NOMO-1 treated with dmso at 0.1 percent for 144 hours (cell line): Measurements from ENCODE around the gene RAB6B.

Experiments
- DNase-seq: peaks from one replicate; lab custom pipeline; 2025; ENCODE audit not compliant: unreplicated experiment; lab: John Stamatoyannopoulos, UW

The RAB6B gene

DNA sequence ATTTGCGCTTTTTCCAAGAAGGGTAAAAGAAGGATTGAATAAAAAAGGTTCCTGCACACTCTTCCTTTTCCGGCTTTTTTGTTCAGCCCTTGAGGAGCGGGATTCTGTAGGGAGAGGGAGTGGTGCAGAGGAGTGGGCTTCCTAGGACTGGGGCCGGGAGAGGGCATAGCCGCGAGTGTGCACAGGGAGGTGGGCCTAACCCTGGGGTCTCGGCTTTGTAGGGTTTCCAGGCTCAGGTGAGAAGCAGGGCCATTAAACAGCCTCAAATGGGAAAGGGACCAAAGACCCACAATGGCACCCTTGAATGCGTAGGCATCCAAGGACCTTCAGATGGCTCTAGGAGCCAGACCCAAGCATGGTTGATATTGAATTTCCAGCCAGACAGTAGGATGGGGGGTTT, 35.4 kb upstream of the RAB6B start:
- no peak for DNase-seq

DNA sequence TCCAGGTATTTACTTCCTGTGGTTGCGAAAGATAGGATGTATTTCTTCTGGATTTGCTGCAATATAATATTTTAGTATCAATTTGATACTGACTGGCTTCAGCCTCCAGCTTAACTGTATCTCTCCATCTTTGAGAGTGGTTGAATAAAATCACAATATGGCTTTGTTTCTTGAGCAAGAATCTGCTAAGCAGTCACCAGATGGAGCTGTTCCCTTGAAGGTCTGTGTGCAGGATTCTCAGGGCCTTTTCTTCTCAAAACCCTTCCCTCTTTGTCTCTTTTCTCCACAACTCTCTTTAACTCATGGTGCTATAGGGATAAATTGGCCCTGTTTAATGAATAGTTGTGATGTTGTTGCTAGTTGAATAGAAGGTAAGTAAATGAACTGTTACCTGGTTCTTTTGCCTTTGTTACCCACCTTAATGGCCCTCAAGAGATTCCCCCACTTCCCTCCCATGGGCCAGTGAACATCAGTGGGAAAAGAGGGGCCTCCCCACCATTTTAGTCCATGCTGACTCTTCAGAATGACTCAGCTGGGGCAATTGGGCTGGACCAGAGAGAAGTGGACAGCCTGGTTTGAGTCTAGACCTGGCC, 34.8 kb upstream of the RAB6B start:
- DNase-seq: peak; percentile 66

DNA sequence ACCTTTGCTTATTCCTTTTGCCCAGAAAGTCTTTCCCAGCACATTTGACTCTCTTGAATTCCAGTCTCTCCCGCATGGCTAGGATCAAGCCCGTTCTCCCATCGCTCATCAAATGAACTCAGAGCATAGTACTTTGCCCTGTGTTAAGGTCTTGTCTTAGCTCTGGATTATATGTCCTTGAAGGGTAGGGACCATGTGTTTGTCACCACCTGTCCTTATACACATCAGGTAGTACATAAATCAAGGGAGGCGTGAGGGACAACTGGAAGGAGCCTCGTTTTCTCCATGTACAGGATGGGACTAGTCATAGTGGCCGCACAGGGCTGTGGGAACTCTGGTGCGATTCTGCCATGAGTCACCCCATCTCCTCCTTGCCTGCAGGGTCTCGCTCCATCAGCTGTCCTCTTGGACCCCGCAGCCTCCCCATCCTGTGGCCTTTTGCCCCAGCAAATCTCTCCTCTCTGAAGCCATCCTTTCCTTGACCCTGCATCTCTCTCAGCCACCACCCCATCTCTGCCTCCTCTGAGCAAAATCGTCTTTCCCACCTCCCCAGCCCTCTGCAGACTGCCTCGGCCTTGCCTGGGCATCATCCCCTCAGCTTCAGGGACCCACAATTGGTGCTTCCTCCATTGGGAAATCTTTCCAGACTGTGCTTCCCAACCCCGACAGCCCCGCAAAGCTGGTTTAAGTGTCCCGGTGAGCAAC, 33.4 kb upstream of the RAB6B start:
- no peak for DNase-seq

DNA sequence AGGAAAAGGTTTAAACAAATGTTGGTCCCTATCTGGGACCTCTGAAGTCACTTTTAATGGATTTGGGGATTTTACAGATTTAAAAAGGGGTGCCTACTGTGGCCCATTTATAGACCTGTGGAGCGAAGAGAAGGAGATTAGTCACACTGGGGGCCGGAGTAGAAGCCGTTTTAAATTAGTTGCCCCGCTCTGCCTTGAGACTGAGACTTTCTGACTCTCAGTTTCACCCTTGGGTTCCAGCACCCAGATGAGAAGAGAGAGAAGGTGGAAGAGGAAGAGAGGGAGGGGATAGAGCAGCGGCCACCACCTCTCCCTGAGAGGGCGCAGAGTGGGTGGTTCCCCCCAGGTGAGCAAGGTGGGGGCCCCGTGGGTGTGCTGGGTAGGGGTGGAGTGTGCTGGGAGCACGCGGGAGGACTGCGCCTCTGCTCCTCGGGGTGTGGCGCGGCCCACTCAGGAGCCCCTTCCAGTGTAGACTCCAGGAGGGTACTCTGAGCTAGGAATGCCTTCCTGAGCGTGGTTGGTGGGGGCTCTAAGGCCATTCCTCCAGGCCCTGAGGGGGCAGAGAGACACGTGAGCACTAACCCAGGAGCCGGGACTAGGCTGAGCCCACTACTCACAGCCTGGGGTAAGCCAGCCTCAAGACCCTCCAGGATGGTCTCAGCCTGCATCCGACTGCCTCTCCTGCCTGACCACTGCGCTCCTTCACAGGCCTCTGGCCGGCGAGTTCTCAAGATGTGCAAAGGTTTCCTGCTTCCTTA, 32.6 kb upstream of the RAB6B start:
- DNase-seq: no peak

DNA sequence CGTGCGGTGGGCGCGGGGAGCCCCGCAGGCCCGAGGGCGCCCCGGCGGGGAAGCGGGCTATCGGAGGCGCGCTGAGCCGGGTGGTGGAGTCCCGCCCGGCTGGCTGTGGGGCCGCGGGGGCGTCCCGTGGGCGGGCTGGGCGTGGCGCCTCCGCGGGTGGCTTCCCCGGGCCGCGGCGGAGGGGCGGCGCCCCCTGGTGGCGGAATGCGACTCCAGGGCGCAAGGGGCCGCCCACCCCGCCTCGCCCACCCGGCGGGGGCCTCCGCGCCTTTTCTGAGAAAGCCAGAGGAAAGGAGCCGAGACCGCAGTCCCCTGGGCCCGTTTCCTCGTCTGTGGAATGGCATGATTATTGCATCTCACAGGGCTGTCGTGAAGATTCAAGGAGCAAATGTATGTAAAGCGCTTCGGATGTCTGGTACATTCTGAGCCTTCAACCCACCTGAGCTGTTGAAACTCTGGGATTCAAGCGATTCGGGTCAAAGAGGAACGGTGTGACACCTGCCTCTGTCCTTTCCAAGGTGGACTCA, 31.9 kb upstream of the RAB6B start:
- DNase-seq: peak; percentile 40

DNA sequence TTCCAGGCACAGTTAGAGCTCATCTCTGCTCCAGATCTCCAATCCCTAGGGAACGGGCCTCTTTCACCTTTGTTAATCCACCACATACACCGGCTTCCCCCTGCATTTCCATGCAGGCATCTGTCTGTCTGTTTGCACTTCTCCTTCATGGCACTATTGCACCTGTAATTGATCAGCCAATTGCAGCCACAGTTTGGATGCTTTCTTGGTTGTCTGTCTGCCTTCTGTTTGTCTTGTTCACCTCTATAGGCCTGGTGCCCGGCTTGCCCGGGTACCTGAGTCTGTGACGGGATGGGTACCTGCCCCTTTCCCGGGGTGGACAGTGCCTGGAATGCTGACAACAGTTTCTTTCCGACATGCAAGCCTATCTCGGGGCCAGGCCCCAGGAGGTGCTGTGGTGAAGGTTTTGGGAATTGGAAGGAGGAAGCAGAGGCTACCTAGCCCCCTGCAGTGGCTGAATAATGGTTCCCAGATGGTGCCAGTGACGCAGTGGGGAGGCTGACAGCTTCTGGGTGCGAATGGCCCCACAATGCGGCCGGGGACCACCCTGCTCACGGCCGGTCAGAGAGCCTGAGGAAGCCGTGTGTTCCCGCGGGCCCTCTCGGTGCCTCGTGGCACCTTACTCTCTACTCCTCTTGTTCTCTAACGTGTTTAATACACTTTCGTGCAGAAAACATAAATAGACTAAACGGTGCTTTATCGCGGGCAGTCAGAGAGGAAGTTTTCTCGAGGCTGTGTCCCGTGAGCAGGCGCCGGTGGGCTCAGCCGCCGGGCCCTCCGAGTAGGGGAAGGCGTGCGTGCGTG, 31.3 kb upstream of the RAB6B start:
- no peak for DNase-seq

DNA sequence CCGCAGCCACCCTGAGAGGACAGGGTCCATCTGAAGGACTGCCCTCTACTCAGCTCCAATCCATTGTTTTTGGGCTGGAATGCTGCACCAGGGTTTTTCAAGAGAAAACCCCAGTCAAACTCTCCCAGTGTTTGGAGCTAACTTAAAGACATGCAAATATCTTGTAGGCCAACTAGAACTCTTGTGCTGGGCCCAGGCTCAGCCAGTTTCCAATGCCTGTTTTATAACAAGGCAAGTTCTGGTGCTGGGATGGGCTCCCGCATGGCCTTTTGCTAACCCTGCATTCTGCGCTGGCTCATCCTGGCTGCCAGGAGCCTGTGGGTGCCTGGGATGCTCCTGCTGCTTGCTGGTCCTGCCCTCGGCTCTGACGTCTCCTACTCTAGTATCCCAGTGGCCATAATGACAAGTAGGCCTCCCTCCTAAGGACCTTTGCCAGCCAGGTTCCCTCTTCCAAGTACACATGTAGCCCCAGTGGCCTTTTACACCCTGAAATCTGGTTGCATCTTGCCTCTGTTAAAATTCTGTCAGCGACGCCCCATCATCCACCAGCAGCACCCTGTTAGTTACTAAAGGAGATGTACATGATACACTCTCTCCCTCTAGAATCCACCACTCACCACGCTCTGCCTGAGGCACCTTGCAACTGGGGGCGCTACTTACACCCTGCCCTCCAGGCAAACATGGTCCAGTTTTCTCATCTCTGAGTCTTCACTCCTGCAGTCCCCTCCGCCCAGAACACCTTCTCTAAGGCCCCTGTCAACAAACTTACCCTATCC, 30.5 kb upstream of the RAB6B start:
- DNase-seq: no peak

DNA sequence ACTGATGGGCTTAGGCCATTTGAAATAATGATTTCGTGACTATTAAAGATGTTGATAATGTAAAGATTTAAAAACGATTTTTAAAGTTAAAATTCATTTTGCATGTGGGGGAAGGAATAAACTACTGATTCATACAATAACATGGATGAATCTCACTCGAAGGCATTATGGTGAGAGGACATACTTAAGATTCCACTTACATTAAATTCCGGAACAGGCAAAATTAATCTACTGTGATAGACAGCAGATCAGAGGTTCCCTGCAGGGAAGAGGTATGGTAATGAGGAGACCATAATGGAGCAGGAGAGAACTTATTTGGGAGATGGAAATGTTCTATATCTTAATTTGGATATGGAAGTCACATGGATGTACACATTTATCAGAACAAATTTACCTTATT, 28.4 kb upstream of the RAB6B start:
- no peak for DNase-seq

DNA sequence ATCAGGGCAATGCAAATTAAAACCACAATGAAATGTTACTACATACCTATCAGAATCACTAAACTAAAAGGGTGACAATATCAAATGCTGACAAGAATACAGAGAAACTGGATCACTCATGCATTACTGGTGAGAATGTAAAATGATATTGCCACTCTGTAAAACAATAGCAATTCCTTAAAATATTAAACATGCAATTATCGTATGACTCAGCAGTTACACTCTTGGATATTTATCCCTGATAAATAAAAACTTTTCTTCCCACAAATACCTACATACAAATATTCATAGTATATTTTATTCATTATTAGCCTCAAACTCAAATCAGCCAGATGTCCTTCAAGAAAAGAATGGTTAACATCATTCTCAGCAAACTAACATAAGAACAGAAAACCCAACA, 25.9 kb upstream of the RAB6B start:
- DNase-seq: no peak

DNA sequence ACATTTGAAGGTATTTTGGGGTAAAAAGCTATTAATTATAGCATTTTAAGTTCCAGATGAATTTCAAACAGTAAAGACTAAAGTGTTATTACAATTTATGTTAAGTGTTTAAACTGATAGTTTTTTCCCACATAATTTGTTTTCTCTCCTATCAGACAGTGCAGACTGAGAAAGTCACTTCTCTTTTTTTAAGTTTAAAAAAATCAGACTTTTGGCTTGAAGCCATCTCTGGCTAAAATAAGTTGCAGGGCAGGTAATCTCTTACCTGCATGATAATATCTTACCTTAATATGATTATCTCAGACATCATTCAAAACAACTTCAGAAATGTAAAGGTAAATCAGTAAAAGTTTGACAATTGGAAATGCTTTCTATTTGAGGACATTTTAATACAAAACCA, 21.5 kb upstream of the RAB6B start:
- no peak for DNase-seq

DNA sequence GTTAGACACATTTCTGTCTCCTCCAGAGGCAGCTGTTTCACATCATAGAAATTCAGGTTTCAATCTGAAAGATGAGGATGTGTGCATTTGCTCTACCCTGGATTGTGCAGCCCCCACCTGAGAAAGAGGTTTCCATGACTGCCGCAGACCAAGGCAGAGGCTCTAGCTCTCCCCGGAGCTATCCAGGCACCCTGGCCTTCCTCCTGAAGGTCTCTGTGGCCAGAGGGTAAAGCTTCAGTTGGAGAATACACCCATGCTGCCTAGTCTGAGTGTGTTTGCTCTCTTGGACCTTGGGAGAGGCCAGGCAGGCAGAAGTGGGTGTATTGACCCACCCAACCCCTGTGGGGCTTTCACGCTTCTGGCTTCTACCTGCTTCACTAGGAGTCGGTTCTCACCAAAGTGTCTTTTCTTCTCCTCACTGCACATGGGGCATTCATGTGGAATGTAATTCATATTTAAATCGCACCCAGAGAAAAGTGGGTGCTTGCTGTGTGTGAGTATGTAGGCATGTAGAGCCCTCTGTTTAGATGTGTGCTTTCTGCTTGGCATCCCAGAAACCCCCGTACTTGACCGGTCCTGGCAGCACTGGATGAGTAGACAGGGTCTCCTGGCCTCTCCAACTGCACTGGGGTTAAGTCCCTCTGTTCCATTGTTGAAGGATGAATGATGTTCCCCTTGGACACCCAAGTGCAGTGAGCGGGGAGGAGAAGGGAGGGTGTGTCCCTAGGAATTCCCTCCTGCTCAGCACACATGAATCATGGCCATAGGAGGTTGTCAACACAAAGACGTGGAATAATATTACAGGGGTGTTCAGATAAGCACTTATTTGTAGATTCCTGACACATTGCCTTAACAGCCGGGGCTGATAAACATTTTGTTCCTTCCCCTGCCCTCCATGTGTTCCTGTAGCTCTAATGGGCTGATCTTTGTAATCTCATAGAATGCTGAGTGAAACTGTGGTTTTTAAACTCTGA, 20.3 kb upstream of the RAB6B start:
- DNase-seq: no peak

DNA sequence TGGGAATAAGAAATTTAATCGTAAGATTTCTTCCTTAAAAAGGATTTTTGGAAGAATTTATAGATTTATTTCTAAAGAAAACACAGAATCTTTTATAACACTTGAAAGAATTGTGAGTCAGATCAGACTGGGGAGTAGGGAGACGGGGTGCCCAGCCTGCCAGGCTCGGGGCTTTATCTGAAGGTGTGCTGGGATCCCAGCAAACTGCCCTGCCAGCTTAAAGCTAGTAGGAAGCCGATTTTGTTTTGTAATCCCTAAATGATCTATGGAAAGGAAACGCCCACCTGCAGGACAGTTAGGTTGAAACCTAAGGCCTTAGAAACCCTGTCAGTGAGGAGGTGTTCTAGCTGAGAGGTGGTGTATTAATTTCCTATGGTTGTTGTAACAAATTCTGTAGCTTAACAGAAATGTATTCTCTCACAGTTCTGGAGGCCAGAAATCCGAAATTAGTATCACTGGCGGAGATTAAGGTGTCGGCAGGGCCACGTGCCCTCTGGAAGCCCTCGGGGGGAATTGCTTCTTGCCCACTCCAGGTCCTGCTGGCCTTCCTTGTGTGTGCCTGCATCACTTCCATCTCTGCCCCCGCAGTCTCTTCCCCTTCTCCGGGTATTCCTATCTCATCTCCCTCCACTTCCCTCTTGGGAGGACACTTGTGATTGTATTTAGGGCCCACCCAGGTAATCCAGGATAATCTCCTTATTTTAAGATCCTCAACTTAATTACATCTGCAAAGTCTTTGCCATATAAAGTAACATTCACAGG, 19.3 kb upstream of the RAB6B start:
- no peak for DNase-seq

DNA sequence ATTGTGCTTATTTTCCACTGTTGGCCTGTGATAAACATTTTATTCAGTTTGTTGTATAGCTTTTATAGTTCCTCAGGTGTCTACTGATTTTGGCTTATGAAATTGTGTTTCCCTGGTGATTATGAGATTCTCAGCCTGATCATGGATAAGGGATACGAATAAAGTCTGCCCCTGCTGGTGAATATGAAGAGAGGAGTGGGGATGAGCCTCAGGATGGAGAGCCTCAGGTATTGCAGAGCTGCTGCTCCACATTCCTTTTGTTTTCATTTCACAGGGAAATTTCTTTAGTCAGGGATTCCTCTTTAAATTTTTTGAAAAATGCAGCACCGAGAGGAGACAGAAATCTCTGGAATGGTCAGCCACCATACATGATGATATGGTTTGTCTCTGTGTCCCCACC, 14.7 kb upstream of the RAB6B start:
- no peak for DNase-seq

DNA sequence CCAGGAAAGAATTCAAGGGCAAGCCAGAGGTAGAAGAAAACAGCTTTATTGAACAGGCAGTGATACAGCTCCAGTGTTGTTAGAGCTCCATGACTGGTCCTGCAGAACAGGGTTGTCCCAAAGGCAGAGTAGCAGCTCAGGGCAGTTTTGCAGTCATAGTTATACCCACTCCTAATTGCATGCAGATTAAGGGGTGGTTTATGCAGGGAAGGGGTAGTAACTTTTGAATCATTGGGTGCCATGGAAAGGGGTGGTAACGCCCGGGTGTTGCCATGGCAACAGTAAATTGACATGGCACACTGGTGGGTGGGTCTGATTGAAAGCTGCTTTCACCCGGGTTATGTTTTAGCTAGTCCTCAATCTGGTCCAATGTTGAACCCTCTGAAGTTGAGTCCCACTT, 9.7 kb upstream of the RAB6B start:
- DNase-seq: no peak

DNA sequence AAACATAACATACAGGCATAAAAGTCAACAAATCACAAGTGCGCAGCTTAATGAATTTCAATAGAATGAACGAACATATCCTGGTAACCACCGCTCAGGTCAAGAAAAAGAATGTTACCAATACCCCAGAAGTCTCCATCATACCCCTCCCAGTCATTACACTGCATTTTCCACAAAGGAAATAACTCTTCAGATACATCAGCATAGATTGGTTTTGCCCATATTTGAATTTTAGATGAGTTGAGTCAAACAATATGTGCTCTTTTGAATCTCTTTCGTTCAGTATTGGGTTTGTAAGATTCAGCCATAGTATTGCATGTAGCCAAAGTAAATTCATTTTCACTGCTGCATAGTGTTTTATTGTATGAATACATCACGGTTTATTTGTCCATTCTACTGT, 6.2 kb upstream of the RAB6B start:
- DNase-seq: no peak

DNA sequence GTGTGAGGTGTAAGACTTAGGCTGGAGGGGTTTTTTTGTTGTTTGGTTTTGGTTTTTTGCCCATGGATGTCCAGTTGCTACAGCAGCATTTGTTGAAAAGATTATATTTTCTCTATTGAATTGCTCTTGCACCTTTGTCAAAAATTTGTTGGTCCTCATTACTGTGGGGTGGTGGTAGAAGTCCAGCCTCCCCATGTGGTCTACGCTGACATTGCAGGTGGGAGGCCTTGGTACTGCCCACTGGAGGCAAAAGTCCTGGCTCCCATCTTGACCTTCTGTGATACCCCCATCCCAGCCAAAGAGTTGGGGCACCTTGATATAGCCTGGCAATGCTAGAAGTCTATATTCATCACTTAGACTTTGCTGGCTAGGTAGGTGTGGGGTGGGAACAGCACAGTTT, 5.4 kb upstream of the RAB6B start:
- no peak for DNase-seq

DNA sequence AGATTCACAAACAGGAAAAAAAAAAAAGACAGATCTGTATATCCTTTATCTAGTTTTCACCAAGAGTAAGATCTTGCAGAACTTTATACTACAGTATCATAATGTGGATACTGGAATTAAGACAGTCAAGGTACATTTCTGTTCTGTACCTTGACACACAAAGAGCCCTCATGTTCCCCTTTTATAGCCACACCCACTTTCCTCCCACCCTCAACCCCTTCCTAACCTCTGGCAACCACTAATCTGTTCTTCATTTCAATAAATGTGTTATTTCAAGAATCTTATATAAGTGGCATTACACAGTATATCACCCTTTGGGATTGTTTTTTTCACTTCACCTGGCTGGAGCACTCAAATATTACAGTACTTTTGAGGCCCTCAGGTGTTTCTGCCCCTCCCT, 3.6 kb upstream of the RAB6B start:
- no peak for DNase-seq

DNA sequence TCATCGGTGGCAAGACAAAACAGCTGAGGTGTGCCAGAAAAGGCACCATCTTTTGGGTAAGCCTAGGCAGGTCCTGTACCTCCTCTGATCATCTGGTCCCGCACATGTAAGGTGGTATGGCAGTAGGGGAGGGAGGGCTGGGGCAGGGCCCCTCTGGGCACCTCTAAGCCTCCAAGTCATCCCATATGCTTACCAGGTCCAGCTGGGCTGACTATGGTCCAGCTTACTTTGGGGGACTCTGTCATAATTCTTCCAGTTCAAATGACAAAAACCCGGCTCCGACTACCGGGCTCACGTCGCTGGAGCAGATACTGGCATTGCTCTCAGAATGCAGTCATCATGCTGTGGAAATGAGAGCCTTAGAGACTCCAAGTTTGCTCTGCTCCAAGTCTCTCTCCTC, 1.9 kb upstream of the RAB6B start:
- DNase-seq: no peak
